ENCODE data around the gene UTP15.
A peak's percentile ranks its signal among the peaks of the same experiment; 100 is the strongest.

Gene UTP15

GRCh38 chr5:73565139-73565968 is at the start of gene UTP15, which contains the start of gene ANKRA2:
UTP15 (plus strand) TSS chr5:73565743; CDS start chr5:73567345, 1,602 bp downstream.
ANKRA2 (minus strand) TSS chr5:73565639; CDS start chr5:73562881, 2,758 bp downstream.
- DNase-seq = peak; percentile 79

DNA sequence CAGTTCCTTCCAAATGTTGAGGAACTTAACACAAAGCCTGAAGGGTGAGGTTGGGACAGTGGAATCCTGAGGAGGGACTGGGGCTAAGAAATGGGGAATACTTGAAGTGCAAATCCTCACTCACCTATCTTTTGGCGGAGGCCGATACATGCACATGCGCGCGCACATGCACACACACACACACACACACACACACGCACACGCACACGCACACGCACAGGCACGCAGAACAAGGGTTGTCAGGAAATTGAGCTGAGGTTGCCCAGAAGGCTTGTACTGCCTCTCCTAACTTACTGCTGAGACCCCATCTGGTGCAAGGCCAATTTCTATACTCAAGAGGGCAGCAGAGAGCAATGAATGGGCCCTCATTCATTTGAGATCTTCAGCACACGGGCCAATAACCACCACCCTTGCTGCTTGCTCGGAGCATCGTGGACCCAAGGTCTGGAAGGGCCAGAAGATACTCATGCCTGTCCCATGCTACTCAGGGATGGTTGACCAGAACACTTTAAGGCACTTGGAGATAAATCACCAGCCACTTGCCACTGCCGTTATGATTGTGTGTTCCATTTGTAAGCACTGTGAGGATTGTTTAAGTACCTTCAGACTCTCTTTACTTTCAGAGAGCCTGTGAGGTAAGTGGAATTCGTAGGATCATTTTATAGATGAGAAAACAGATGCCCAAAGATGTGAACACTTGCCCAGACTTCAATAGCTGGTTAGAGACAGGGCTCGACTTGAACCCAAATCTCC is 45.8 kb upstream of the UTP15 start:
- peak; percentile 49 for DNase-seq

GRCh38 chr5:73522989-73523388 is 42.6 kb upstream of the UTP15 start:
- DNase-seq = no peak

DNA sequence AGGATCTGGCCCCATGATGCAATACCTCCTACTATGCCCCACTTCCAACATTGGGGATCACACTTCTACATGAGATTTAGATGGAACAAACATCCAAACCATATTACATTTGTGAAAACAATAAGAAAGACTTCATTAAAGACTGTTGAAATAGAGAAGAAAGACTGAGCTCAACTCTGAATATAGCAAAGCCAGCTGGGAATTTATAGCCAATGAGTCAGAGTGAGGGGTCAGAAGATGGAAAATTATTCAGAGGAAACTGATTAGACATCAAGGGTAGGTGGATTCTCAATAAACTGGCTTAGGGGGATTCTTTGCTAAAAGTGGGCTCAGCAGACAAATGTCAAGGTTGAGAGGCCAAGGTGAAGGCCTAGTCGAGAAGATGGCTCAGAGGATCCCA is 41.7 kb upstream of the UTP15 start:
- DNase-seq = no peak

GRCh38 chr5:73525606-73526203 is 39.8 kb upstream of the UTP15 start:
- DNase-seq = no peak

DNA sequence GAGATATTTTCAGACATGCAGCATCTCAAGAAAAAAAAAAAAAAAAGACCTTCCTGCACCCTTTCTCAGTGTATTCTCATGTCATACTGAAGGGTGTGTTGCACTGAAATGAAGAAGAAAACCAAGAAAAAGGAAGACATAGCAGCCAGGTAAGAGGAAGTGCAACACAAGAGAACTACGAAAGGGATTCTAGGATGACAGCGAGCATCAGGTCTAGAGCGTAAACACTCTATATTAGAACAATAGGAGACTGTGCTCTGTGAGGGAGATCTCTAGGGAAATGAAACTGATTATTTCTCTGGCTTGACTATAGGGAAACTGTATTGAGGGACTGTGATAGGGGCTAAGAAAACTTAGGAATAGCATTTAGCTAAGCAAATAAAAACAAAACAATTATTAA is 37.3 kb upstream of the UTP15 start:
- DNase-seq = no peak

DNA sequence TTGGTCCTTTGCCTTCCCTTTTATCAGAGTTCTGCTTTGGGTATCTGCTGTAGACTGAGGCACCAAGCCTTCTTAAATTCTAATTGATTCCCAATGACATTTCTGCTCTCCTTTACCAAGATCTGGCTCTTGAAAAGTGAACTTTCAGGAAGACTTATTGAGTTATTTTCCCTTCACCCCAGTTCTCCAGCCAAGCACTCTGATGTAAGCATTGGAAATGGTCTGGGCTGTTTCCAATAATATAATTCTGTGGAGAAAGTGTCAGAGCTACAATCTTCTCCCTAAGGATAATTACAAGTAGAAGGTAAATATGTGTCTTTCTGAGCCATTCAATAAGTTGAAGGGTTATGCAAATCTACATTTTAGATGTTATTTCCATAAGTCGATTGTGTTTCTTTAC is 36.5 kb upstream of the UTP15 start:
- DNase-seq = no peak

- DNase-seq = no peak
Measured at GRCh38 chr5:73531356-73531755, 34.2 kb upstream of the UTP15 start.

GRCh38 chr5:73532195-73532594 is 33.3 kb upstream of the UTP15 start:
- no peak for DNase-seq

DNA sequence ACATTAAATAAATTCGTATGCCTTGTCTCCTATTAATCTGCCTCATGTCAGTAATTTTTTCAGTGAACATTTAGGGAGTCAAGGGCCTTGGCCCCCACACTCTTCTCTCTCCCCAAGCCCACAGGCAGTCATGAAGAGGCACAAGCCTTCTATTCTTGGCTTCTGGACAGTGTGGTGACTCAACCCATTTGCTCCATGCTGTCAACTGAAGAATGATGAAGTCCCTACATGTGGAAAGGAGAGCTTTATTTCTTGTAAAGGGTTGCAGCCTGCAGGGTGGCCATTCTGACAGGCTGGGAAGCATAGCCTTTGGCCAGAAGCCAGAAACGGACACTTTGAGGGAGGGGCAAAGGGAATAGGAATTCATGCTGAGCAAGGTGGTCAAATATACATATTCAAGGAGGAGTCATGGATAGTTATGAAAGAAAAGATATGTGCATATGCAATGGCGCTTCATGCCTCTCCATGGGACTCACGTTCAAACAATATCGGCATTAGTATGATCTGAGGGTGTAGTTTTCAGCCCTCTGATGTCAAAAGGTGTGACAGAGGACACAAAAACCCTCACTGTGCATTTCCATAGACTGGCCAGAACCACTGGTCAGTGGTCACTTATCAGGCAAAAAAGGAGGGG is 31.4 kb upstream of the UTP15 start:
- DNase-seq = no peak

GRCh38 chr5:73534971-73535370 is 30.6 kb upstream of the UTP15 start:
- DNase-seq = no peak

- DNase-seq = no peak
Measured at GRCh38 chr5:73539730-73540129, 25.8 kb upstream of the UTP15 start.

GRCh38 chr5:73540192-73540591 is 25.4 kb upstream of the UTP15 start:
- DNase-seq = no peak

DNA sequence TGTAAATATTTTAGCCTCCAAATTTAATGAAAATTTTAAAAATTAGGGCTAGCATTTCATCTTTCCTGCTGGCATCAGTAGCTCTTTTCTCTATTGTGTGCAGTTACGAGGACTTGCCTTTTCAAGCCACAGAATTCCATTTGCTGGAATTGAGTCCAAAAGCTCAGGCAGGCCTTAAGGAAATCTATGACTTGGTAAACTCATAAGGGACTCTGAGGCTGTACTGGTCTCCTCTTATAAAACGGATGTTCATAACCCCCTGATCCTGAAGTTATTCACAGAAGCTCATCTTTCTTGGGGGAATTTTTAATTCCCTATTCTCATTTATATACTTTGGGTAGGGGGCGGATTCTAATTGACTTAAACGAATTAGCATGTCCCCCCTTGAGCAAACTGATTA is 23.5 kb upstream of the UTP15 start:
- DNase-seq = no peak

DNA sequence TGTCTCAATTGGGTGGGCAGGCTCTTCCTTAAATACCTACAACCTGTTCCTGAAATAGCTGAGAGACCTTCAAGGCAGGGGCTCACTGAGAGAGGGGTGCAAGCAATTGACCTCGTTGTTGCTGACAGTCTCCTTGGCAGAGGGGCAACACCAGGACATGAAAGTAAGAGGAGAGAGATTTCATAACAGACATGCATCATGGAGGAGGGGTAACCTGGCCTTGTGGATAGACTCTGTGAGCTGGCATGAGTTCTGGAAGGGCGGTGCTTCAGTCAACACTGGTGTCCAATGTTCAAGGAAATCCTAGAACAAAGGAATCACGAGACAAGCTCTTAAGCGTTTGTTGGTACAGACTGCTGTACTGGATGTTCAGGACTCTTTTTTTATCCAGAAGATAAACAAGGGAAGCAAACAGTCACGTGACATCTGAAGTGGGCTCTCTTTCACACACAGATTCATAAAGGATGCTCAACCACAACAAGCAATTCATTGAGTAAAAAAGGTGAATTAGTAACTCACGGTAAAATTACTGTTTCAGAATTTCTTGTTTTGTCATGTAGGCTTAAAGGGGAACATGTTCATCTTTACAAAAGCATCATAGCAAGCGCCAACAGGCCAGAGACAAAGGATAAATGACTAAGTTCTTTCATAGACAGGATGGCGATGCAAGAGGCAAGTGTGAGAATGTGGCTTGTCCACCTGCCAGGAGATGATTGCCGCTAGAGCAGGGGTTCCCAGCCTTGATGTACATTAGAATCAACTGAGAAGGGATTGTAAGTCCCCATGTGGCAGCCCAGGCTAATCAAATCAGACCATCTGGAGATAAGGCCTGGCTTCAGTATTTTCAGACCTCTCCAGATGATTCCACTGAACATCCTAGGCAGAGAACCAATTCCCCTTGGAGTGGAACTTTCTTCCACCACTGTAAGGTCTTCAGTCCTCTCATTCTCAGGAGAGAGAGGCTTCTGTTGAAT is 20.8 kb upstream of the UTP15 start:
- DNase-seq = peak; percentile 70

- DNase-seq = no peak
Measured at GRCh38 chr5:73545403-73545779, 20.2 kb upstream of the UTP15 start.

GRCh38 chr5:73550016-73550415 is 15.5 kb upstream of the UTP15 start:
- no peak for DNase-seq

DNA sequence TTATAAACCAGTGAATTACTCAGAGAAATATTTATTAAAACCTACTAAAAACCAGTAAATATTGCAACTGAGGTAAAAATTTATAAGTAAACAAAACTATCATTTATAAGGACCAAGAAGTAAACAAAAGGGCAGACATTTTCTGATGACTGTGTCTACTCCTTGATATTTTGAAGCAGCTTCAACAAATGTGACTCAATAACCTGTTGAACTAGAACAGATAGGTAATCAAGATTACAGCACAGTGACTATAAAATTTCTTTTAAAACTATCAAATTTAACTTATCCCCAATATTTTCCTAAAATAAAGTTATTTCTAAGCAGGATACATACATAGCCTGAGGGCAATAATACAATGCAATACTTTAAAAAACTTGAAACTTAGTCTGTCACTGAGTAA is 12.9 kb upstream of the UTP15 start:
- no peak for DNase-seq

DNA sequence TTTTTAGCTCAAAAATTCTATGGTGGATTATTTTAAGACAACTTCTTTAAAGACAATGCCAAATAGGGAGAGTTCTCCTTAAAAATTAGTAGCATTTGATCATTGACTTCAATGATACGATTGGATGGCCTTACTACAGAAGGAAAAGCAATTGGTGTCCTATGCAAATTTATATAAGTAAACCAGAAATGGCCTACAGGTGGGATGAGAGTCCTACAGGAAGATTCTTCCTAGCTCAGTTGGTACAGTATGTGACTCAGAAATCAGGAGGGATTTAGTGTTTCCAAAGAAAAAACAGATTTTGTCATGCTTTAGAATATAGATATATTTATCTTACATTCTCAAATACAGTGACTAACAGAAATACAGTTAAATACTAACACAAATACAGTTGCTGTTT is 6.6 kb upstream of the UTP15 start:
- DNase-seq = no peak

GRCh38 chr5:73564018-73564417 is 1.5 kb upstream of the UTP15 start:
- no peak for DNase-seq

DNA sequence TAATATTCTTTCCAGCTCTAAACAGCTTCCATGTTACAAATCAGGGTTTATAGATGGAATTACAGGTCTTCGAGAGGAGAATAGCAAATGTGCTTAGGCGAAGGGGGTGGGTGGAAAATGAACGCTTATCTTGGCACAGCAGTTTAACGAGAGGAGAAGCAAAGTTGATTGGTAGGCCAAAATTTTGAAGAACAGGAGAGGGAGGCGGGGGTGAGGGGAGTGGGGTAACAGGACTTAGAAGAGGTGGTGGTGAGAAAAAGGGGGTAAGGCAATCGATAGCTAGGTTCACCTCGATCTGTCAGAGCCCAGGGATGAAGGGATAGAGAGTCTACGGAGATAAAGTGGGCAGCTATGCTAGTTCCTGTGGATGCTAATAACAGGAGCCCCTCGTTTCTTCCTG is 868 bp upstream of the UTP15 start:
- no peak for DNase-seq

- DNase-seq = no peak
Measured at GRCh38 chr5:73565969-73566547, 515 bp downstream of the UTP15 start.

Data from DMS79 (cell line).